Limb (tissue), 2 donors: ENCODE results near the gene EXOC6B.
A peak's percentile ranks its signal among the peaks of the same experiment; 100 is the strongest.

Experiments used
- DNase-seq, 2 donors: peaks; one replicate each; pipeline ENCODE4 v3.0.0-alpha.2; 2016; ENCODE audit errors: extremely low spot score in 2 of 2

The EXOC6B gene

DNA sequence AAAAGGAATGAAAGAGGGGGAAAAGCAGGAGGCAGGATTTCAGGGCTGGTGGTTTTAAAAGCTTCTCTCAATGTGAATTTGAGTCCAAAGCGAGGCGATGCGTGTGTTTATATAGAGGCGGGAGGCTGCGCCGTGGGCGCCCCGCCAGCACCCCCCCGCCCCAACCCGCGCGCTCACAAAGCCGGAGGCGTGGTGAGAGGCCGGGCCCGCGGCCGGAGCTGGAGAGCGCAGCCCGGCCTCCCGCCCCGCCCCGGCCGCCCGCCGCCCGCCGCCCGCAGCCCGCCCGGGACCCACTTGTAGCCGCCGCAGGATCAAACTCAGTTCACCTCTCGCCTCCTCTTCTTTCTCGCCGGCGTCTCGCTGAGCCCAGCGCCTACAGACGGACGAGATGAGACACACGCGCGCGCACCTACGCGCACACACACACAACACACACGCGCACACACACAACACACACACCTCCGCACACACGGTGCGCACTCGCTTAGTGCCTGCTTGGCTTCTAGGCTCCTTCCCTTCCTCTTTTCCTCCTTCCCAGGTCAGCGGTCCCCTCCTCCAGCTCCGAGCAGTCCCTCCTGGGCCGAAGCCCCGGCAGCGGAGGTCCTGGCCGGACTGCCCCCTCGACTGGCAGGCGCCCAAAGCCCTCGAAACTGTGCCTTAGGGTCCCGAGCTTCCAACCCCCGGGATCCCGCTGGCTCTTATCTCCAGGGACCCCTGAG, 676.8 kb downstream of the EXOC6B start:
- DNase-seq = peak; percentile 55 to 84

DNA sequence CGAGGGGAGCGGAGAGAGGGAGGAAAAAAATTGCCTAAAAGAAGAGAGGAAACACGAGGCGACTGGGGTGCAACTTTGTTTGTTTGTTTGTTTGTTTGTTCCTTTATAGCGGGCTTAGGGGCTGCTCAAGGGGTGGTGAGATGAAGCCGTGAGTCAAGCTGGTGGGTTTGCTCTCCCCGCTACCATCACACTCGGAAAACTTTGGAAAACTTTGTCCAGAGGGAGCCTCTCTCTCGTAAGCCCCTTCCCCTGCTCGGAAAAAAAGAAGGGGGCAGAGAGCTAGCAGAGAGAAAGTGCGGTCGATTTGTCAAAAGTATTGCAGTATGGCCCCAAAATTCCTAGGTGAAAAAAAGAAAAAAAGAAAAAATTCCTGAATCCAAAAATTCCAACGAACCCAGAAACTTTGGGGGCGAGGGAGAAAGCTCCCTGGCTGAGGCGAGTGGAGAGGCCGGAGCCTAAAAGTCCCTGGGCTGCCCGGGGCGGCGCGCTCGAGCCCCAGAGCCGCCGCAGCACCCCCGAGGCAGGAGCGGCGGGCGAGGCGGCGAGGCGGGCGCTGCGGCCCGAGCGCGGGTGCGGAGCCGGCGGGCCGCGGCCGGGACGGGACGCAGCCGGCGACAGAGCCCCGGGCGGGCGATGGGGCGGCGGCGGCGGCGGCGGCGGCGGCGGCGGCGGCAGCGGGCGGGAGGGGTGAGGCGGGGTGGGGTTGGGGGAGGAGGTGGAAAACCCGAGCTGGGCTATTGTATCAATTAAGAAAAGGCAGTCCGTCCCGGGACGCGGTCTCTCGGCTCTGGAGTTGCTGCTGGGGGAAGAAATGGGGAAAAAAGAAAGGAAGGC, 677.6 kb downstream of the EXOC6B start:
- no peak for DNase-seq

- peak in 1 of 2 donors; percentile 74 for DNase-seq
Observed at GRCh38 chr2:72147303-72147971, 678.4 kb downstream of the EXOC6B start, which contains the start of gene CYP26B1. CYP26B1 (minus strand) TSS chr2:72147862; CDS start chr2:72147834, 28 bp downstream.

- DNase-seq = peak in 1 of 2 donors; percentile 52
Observed at GRCh38 chr2:72146347-72147302, 679.2 kb downstream of the EXOC6B start.

DNA sequence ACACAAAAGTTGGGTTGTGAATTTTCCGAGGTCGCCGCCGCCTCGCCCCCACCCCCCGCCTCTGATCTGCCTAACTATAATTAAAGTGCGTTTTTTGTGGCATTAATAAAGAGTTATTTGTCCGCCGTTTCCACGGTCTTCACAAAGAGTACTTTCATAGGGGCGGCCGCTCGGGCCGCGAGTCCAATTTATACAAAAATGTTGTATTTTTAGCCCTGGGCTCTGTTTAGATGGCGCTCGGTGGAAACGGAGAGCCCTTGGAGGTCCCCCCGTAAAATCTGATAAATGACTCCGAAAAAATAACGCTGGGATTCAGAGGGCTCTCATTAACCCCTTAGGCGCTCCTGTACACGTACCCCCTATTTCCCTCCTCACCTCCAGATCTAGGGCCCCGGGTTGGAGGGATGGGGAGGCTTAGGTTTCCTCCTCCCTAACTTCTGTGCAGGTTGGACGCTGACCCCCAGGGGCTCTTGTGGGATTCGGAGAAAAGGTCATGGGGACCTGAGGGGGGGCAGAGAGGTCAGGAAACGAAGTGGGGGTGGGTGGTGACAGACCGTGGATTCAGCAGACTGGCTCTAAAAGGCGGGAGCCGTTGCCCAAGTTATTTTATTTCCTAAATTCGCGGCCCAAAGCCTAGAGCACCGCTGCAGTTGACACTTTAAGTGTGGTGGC, 680.0 kb downstream of the EXOC6B start:
- DNase-seq = peak; percentile 24 to 50

- peak; percentile 73 to 82 for DNase-seq
Observed at GRCh38 chr2:72145289-72145657, 680.6 kb downstream of the EXOC6B start.

GRCh38 chr2:72144632-72145288, 681.1 kb downstream of the EXOC6B start:
- peak; percentile 53 to 84 for DNase-seq

- DNase-seq = peak in 1 of 2 donors; percentile 36
Observed at GRCh38 chr2:72144274-72144631, 681.6 kb downstream of the EXOC6B start.

DNA sequence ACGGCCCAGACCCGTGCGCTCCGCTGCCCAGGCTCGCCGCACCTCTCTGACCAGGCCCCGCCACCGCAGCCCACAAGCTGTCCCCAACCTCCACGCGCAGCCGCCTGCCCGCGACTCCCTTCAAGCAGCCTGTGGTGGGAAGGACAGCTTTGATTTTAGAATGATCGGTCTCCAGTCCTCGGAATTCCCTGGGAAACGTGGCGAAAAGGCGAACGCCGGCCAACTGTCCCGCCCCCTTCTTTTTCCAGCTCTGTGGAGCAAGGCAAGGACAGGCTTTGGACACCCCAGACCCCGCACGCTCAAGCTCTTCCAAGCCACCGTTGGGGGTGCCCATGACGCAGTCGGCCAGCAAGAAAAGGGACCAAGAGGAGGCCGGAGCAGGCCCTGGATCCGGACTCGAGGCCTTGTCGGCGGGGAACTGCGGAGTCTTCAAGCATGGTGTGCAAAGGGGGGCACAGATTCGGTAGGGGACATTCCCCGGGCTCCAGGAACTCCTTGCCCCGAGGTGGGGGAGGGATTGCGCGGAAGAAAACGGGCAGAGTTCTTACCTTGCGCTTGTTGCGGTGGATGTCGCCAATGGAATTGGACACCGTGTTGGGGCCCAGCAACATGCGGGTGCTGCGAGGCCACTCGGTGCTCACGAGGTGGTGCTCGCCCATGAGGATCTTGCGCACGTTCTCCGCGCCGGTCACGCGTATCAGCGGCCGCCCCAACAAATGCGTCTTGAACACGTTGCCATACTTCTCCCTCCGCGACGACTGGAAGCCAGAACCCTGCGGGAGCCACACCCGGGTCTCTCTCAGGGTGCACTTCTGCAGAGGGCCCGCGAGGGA, 682.2 kb downstream of the EXOC6B start:
- DNase-seq = peak in 1 of 2 donors; percentile 65

- DNase-seq = peak; percentile 72 to 79
Observed at GRCh38 chr2:72142570-72143440, 683.0 kb downstream of the EXOC6B start.

DNA sequence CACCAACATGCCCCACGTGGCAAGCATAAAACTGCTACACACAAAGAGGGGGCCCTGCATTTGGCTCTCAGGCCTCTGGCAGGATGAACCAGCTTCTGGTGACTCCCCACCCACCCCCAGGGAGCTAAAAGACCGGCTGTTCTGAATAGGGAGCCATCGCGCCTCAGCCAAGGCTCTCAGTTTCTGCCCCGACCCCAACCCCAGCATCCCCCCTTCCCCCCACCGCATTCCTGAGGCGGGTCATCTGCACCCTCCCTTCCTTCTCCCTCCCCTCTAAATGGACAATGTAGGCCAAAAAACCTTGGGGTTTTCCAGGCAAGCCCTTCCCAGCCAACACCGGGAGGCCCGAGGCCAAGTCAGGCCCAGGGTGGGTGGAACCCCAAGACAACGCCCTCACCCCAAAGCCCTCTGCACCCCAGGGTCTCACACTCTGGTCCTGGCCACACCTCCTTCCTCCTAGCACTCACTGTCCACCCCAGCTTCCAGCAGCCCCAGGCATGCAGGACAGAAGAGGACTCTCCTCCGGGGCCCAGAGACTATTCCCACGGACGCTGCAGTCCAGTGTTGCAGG, 683.9 kb downstream of the EXOC6B start:
- DNase-seq = no peak

GRCh38 chr2:72141032-72141645, 684.7 kb downstream of the EXOC6B start:
- DNase-seq = peak in 1 of 2 donors; percentile 55

DNA sequence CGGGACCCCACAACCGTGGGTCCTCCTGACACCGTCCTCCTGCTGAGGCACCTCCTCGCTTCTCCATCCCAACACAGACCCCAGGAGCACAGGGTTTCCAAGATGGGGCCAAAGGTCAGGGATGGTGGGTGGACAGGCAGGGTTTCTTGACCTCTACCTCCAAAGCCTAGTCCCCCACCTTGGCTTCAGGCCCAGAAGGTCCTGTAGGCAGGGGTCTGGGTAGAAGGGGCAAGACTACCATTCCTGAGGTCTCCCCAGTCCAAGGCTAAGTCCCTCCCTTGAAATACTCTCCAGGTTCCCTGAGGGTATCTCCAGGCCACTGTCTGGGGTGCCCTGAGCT, 685.2 kb downstream of the EXOC6B start:
- DNase-seq = no peak

GRCh38 chr2:72139874-72140620, 685.8 kb downstream of the EXOC6B start:
- DNase-seq = peak in 1 of 2 donors; percentile 39

DNA sequence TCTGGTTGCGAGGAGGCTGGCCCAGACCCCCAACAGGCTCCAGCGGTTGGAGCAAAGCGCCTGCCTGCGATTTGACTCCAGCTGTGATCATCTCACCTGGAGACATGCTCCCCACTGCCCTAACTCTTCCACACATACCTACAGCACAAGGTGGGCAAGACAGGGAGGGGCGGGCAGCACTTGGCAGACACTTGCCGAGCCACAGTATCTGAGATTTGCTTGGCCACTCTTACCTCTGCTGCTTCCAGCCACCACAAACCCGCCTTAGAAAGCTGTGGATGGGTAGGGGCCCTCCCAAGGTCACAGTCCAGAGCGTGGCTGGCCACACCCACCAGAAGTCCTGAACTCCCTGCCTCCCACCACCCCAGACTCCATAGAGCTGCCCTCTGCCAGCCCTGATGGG, 686.4 kb downstream of the EXOC6B start:
- no peak for DNase-seq

DNA sequence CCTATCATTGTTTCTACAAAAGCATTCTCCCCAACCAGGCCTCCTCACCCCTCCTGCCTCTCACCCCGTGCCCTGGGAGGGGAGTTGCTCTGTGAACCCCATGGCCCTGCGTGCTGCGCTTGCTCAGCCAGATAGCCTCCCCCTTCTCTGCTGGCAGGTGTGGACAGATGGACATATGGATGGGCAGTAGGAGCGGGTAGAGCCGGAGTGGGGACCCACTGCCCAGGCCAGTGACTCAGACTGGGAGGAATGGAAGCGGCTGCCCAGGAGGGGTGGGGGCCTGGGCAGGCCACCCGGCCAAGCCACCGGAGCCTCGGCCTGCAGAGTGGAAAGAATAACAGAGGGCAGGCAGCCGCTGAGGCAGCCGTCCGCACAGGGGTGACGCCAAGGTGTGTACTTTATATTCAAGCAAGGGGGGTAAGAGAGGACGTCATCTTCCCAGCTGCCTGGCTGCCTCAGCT, 686.9 kb downstream of the EXOC6B start:
- peak in 1 of 2 donors; percentile 40 for DNase-seq
